ENCODE measurements around the gene MAP3K1.

The MAP3K1 gene

DNA sequence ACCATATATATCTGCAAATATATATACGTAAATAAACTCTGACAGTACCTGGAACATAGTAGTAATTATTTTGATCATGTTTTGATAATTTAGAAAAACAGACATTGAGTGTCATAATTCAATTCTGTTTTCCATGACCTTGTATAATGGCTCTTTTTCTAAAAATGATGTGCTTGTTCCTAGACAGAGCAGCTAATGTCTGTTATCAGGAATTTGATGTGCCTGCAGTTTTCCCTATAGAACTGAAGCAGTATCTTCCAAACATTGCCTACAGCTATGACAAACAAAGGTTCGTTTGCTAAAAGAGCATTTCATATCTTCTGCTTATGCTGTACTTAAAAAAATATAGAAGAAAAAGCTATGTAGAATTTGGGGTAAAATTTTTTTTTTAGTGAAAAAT, 99.3 kb downstream of the MAP3K1 start:
- Histone ChIP-seq H3K4me1 (ENCODE audit: insufficient read depth, low read length, poor library complexity, severe bottlenecking) (peaks cover 14% of the 10 kb centered on the region), H4K20me1 (ENCODE audit: insufficient read depth, low read length, poor library complexity, severe bottlenecking) (no peaks in the 10 kb centered on the region), H3K9me2 (replicated peaks; ENCODE audit: low read depth, low read length) (no peaks in the 10 kb centered on the region), H3K36me3 (ENCODE audit: insufficient read depth, low read length) (no peaks in the 10 kb centered on the region), H3K79me2 (ENCODE audit: insufficient read depth, low read length) (peaks cover 15% of the 10 kb centered on the region), H3K9ac (ENCODE audit: low read depth, low read length, poor library complexity, severe bottlenecking) (no peak overlapping the region), H3F3A (ENCODE audit: low read depth) (no peaks in the 10 kb centered on the region), H2AFZ (ENCODE audit: low read length) (no peak overlapping the region), H3K27me3 (ENCODE audit: insufficient read depth, low read length, poor library complexity, severe bottlenecking) (no peaks in the 10 kb centered on the region), H3K4me3 (ENCODE audit: low read length, poor library complexity, severe bottlenecking) (no peak overlapping the region), H3K4me2 (ENCODE audit: low read depth, low read length, poor library complexity, severe bottlenecking) (no peak overlapping the region), H3K9me3 (ENCODE audit: insufficient read depth, low read depth, low read length) (no peaks in the 10 kb centered on the region)
- no peak for TF ChIP-seq EZH2phosphoT487 (IDR thresholded peaks at IDR 0.05; ENCODE audit: borderline replicate concordance)
- no peak for TF ChIP-seq CTCF (conservative IDR thresholded peaks at IDR 0.05; ENCODE audit: low read length)

DNA sequence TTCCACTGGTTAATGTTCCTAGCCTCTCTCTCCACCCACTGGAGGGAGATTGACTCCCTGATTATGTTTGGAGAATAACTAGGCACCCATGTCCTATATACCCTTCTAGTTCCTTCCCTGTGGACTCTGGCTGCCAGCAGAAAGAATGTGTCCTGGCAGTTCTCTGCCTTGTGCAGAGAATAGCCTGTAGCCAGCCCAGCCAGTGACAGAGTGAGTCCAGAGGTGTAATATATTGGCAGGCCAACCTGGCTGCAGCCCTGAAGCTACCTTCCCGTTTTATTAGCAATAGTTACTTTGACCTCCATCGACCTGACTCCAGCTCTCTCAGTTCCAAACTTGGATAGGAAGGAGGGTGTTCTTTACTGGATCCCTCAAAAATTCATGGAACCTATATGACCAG, 102.2 kb downstream of the MAP3K1 start:
- TF ChIP-seq CTCF (conservative IDR thresholded peaks at IDR 0.05; ENCODE audit: low read length) (no peak), EZH2phosphoT487 (IDR thresholded peaks at IDR 0.05; ENCODE audit: borderline replicate concordance) (no peak)

DNA sequence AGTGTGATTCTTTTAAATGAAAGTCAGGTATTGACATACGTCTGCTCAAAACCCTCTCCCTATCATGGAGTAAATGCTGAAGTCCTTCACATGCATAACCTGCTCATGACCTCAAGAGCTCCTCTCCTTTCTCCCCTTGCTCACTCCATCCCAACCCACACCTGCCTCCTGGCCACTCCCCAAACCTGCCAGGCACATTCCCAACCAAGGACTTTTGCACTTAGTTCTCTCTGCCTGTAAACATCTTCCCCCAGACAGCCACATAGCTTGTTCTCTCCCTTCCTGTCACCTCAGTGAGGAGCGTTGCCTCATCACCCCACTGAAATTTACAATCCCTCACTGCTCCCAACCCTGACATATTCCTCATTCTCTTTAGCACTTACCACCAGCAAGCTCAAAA, 102.7 kb downstream of the MAP3K1 start:
- no peaks in the 10 kb centered on the region for H3F3A ChIP-seq (ENCODE audit: low read depth)
- no peak overlapping the region for H2AFZ ChIP-seq (ENCODE audit: low read length)
- H3K79me2 ChIP-seq (ENCODE audit: insufficient read depth, low read length): no peaks in the 10 kb centered on the region
- no peak overlapping the region for H3K4me3 ChIP-seq (ENCODE audit: low read length, poor library complexity, severe bottlenecking)
- TF ChIP-seq EZH2phosphoT487 (IDR thresholded peaks at IDR 0.05; ENCODE audit: borderline replicate concordance) (no peak), CTCF (conservative IDR thresholded peaks at IDR 0.05; ENCODE audit: low read length) (no peak)
- H4K20me1 ChIP-seq (ENCODE audit: insufficient read depth, low read length, poor library complexity, severe bottlenecking): no peaks in the 10 kb centered on the region
- no peak overlapping the region for H3K4me2 ChIP-seq (ENCODE audit: low read depth, low read length, poor library complexity, severe bottlenecking)
- H3K9ac ChIP-seq (ENCODE audit: low read depth, low read length, poor library complexity, severe bottlenecking): no peak overlapping the region
- H3K9me3 ChIP-seq (ENCODE audit: insufficient read depth, low read depth, low read length): no peaks in the 10 kb centered on the region
- no peaks in the 10 kb centered on the region for H3K27me3 ChIP-seq (ENCODE audit: insufficient read depth, low read length, poor library complexity, severe bottlenecking)
- no peaks in the 10 kb centered on the region for H3K9me2 ChIP-seq (replicated peaks; ENCODE audit: low read depth, low read length)
- peaks cover 20% of the 10 kb centered on the region; the same call in 1 of the 2 replicates for H3K36me3 ChIP-seq (ENCODE audit: insufficient read depth, low read length)
- H3K4me1 ChIP-seq (ENCODE audit: insufficient read depth, low read length, poor library complexity, severe bottlenecking): no peaks in the 10 kb centered on the region

More for the DNA sequence above, 102.2 kb downstream of the MAP3K1 start:
- no peak overlapping the region for H2AFZ ChIP-seq (ENCODE audit: low read length)
- H3K9me2 ChIP-seq (replicated peaks; ENCODE audit: low read depth, low read length): no peaks in the 10 kb centered on the region
- no peaks in the 10 kb centered on the region for H3F3A ChIP-seq (ENCODE audit: low read depth)
- H3K79me2 ChIP-seq (ENCODE audit: insufficient read depth, low read length): no peaks in the 10 kb centered on the region
- H3K4me1 ChIP-seq (ENCODE audit: insufficient read depth, low read length, poor library complexity, severe bottlenecking): no peaks in the 10 kb centered on the region
- no peaks in the 10 kb centered on the region for H4K20me1 ChIP-seq (ENCODE audit: insufficient read depth, low read length, poor library complexity, severe bottlenecking)
- no peak overlapping the region for H3K4me2 ChIP-seq (ENCODE audit: low read depth, low read length, poor library complexity, severe bottlenecking)
- no peaks in the 10 kb centered on the region for H3K27me3 ChIP-seq (ENCODE audit: insufficient read depth, low read length, poor library complexity, severe bottlenecking)
- H3K4me3 ChIP-seq (ENCODE audit: low read length, poor library complexity, severe bottlenecking): no peak overlapping the region
- no peak overlapping the region for H3K9ac ChIP-seq (ENCODE audit: low read depth, low read length, poor library complexity, severe bottlenecking)
- peaks cover 15% of the 10 kb centered on the region; the same call in 1 of the 2 replicates for H3K36me3 ChIP-seq (ENCODE audit: insufficient read depth, low read length)
- H3K9me3 ChIP-seq (ENCODE audit: insufficient read depth, low read depth, low read length): no peaks in the 10 kb centered on the region

All from Loucy (cell line).